DND-41 (cell line): ENCODE data around the gene ATP6V1C2.

Experiments used
- EZH2 ChIP-seq: IDR thresholded peaks from 3 replicates; pipeline ENCODE4 v1.6.1; 2012; ENCODE audit warnings: borderline replicate concordance, low read depth, mild to moderate bottlenecking, moderate library complexity, low read length, inconsistent platforms; ENCODE audit not compliant: severe bottlenecking
- TF ChIP-seq, protein P1 (sequence below): IDR thresholded peaks from 2 replicates; pipeline ENCODE4 v1.5.1; 2012; ENCODE audit warnings: borderline replicate concordance, low read length, moderate library complexity, mild to moderate bottlenecking; ENCODE audit not compliant: poor library complexity, severe bottlenecking; ENCODE audit errors: extremely low read depth

GRCh38 chr2:10752236-10752635 lies 30.8 kb downstream of the ATP6V1C2 start:
- TF ChIP-seq, protein P1, sequence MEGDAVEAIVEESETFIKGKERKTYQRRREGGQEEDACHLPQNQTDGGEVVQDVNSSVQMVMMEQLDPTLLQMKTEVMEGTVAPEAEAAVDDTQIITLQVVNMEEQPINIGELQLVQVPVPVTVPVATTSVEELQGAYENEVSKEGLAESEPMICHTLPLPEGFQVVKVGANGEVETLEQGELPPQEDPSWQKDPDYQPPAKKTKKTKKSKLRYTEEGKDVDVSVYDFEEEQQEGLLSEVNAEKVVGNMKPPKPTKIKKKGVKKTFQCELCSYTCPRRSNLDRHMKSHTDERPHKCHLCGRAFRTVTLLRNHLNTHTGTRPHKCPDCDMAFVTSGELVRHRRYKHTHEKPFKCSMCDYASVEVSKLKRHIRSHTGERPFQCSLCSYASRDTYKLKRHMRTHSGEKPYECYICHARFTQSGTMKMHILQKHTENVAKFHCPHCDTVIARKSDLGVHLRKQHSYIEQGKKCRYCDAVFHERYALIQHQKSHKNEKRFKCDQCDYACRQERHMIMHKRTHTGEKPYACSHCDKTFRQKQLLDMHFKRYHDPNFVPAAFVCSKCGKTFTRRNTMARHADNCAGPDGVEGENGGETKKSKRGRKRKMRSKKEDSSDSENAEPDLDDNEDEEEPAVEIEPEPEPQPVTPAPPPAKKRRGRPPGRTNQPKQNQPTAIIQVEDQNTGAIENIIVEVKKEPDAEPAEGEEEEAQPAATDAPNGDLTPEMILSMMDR: no peak
- TF ChIP-seq EZH2: no peak
